Esophagus squamous epithelium (tissue), 4 donors: ENCODE measurements around the gene PXYLP1.

Experiments used
- CTCF ChIP-seq, 6 experiments: fragments of 450-650 bp in 4 of 6; fragments of 200-600 bp in 2 of 6; sonication (generic) in 2 of 6; IDR thresholded peaks; one replicate each; pipeline ENCODE4 v1.5.1; 2016 to 2019; ENCODE audit warnings: antibody characterized with exemption in 6 of 6, mild to moderate bottlenecking in 4 of 6, moderate library complexity in 4 of 6
- POLR2A ChIP-seq, 4 donors: fragments of 450-650 bp; IDR thresholded peaks; one replicate each; pipeline ENCODE4 v1.6.1; 2017; ENCODE audit warnings: antibody characterized with exemption in 4 of 4, mild to moderate bottlenecking in 4 of 4, moderate library complexity in 3 of 4

GRCh38 chr3:141335531-141336061 lies 104.0 kb downstream of the PXYLP1 start:
- no peak for TF ChIP-seq CTCF (IDR thresholded peaks at IDR 0.05)
- no peak for TF ChIP-seq POLR2A (IDR thresholded peaks at IDR 0.05)
